Activated CD4-positive, alpha-beta T cell treated with anti-CD3 and anti-CD28 coated beads, Interleukin-10, Interleukin-2, amounts not matched to agents 100 ng/mL and 50 ng/mL, durations not matched to agents 16 hours and 8 hours (primary cell): ENCODE measurements around the gene MDN1.
"Not testable (repeated sequence)": the region's sequence is repeated elsewhere in the genome, so short reads cannot be mapped to it uniquely, and the experiment has no call there.

Source experiments
- DNase-seq: peaks from one replicate; pipeline ENCODE4 v3.0.0-alpha.2; 2020

The MDN1 gene

DNA sequence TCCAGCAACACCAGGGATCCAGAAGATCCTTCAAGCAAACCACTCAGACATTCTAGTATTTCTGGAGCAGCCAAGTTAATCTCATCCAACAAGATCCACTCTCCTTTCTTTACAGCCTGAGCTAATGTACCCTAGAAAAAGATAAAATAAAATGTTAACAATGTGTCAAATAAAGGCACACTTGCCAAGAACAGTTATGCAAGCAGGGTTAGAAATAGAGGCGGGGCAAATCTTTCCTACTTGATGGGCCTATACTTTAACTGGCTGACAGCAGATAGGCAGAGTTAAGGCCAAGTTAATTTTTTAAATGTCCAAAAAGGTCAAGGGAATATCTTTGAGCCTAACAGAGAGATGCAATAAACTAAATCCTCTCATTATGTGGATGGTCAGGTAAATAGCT lies 60.8 kb downstream of the MDN1 start:
- DNase-seq: no peak

DNA sequence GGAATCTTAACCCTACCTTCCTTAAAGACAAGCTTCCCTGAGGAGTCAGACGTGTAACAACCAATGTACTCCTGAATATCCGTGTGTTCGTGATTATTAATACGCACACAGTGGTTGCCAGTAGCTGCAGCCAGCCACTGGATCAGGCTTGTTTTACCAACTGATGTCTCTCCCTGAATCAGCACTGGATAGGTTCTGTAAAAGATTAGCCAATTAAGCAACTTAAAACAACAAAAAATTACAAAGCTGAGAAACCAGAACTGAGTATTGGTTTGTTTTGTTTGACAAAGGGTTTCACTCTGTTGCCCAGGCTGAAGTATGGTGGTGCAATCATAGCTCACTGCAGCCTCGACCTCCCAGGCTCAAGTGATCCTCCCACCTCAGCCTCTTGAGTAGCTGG lies 69.3 kb downstream of the MDN1 start:
- no peak for DNase-seq

DNA sequence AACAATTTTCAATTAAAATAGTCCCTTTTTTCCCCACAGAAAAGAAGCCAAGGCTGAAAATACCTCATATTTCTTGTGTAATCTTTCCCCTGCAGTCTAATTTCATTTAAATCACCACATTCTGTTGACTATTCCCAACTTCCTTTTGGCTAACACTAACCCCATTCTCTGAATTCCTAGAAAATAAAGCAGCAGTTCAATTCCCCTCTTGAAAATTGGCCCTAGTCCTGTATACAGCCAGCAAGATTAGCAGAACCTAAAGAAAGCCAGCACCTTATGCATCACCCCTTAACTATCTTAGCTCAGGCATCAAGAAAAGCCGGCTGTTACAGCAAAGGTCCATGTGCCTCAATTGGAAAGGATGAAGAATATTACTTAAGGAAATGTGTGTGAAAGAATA lies 69.7 kb downstream of the MDN1 start:
- no peak for DNase-seq

DNA sequence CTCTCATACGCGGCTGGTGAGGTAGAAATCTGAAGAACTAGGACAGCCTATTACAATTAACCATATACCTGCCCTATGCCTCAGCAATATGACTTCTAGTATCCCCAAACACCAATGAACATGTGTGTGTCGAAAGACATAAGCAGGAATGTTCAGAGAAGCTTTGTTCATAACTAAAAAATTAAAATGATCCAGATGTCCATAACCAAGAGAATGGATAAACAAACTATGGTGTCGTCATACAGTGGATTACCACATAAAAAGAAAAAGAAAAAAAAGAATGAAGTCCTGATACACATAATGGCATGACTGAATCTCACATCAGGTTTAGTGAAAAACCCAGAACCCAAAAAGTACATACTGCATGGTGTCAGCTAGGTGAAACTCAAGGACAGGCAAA lies 73.9 kb downstream of the MDN1 start:
- no peak for DNase-seq

DNA sequence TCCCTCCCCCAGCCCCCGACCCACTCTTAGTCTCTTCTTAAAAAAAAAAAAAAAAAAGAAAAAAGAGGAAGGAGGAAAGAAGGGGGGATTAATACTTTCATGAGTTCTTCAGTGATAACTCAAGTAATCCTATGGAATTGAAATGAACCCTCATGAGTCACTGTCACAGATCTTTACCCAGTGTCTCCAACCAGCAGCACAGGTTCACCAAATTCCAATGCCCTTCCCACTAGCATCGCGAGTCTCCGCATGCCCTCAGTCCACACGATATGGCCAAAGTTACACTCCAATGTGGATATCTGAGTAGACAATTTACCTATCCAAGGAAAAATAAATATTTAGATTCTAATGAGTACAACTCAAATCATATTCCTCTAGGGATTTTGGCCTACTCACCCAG lies 74.5 kb downstream of the MDN1 start:
- DNase-seq: no peak

DNA sequence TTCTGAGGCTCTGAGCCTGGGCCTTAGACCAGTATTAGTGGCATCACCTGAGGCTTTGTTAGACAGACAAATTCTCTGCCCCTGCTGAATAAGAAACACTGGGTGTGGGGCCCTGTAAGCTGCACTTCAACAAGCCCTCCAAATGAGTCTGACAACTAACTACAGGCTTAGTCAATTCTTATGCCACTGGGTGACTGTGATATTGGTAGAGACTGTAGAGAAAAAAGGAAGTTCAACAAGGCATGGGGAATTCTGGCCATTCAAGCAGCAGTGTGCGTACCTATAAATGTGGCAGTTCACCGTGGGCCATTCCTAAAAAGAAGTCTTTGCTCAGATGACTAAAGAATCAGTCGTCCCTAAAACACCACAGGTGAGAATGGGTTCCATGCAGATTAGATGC lies 82.7 kb downstream of the MDN1 start:
- no peak for DNase-seq

DNA sequence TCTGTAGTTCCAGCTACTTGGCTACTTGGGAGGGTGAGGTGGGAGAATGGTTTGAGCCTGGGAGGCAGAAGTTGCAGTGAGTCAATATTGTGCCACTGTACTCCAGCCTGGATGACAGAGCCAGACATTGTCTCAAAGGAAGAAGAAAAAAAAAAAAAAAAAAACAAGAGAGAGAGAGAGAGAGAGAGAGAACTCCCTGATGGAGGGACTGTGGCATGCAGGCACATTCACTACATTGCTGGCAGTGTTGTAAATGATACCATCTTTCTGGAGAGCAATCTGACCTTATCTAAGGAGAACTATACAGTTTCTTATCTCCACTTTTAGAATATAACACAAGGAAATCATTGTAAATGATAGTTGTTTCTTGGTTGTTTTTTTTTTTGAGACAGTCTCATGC lies 85.1 kb downstream of the MDN1 start:
- DNase-seq: no peak

DNA sequence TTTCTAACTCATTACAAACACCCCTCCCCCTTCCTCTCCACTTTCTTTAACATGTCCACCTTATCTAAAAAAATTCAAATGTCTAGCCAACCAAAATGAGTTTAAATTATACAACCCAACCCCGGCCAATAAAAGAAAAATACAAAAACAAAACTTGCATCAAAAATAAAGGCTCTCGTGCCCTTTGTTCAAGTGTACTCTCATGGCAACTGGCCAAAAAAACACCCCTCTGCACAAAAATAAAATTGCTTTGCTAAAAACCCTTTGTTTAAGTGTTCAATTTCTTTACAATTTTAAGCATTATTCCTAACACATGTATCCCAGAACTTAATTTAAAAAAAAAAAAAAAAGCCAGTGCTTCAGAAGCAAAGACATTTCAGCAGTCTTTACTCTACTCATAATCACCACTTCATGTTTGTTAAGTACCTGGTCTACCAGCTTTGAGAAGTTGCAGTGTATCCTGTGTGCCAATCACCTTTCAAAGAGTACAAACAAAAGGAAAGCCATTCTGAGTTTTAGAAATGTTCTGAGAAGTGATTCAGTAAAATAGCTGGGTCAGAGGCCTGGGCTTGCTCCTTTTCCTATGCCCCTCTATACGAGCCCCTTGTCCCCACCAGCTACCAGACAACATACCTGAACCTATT lies 87.5 kb downstream of the MDN1 start:
- DNase-seq: no peak

DNA sequence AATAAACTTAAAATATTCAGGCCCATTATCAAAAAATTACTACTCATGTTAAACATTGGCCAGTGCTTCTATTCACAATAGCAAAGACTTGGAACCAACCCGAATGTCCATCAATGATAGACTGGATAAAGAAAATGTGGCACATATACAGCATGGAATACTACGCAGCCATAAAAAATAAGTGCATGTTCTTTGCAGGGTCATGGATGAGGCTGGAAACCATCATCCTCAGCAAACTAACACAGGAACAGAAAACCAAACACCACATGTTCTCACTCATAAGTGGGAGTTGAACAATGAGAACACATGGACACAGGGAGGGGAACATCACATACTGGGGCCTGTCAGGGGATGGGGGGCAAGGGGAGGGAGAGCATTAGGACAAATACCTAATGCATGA lies 88.3 kb downstream of the MDN1 start:
- not testable (repeated sequence) for DNase-seq

DNA sequence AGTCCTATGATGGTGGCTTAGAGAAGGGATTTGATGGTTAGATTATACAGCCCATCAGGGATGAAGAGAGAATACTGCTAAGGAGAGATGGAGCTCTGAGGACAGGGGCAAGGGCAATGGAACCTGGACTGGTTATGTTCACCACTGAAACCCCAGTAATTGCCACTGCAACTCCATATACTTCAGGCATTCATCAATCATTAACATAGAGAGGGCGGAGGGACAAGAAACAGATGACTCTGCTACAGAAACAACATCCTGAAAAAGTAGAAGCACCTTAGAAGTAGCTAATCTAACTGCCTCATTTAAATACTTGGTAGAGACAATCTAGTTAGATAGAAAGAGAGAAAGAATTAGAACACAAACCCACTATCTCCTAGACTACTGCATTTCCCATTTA lies 89.8 kb downstream of the MDN1 start:
- no peak for DNase-seq

DNA sequence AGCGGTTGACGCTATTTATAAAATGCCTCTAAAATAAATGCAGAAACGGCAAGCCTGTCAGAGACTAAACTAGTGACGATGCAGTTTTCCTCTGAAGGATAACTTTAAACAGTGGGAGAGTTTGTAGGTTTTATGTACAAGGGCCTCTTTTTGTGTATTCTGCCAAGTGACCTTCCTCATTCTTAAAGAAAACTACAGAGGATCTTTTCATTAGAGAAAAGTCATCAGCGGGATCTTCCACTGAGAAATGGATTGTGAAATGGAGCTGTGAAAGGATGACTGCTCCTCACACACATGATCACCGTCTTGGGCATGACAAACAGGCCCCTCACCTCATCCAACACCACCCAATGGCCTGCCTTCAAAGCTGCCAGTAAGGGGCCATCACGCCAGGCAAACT lies 92.1 kb downstream of the MDN1 start:
- DNase-seq: no peak

DNA sequence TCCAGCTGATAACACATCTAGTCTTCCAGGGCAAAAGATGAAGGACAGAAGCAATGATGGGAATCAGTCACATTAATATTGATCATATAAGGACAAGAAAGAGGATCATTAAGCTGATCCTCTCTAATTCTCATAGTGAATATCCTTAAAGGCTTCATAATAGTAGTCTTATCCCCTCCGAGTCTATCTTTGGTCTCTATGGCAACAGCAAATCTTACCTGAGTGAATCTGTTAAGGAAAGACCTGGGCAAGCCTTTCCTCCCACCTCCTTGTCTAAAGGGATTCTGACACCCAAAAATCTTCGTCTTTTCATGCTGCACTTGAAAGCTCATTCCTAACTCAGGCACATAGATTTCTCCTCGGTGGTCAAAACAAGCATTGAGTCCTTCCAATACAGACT lies 94.6 kb downstream of the MDN1 start:
- DNase-seq: no peak

DNA sequence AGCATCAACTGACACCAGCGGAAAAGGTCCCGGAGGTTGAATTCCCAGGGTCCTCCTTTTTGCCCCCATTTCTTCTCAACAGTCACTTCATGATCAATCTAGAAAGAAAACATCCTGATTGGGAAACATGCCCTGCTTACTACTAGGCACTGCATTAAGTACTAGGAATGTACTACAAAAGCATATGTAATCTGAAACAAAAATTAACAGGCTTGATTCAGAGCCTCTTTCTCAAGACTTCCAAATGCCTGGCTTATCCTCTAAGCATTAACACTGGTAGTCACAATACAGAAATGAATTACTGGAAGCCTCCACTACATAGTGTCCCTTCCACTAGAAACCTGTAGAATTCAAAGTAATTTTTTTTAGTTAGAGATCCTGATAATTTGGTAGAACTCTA lies 96.5 kb downstream of the MDN1 start:
- no peak for DNase-seq

DNA sequence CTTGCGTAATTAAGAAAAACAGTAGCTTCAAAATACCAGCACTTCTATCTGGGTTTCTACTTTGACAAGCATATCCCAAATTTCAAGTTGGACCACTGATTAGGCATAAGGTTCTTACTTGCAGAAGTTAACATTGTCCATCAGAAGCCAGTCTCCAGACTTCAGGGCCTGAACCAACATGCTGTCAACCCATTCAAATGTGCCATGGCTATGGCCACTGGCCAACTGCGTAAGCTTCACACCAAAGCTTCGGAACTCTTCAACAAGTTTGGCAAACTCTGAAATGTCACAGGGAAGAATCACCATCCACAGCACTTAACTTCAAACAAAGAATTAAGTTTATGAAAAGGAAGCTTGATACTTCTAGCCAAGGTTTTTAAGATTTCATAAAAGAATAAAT lies 103.1 kb downstream of the MDN1 start:
- DNase-seq: no peak

DNA sequence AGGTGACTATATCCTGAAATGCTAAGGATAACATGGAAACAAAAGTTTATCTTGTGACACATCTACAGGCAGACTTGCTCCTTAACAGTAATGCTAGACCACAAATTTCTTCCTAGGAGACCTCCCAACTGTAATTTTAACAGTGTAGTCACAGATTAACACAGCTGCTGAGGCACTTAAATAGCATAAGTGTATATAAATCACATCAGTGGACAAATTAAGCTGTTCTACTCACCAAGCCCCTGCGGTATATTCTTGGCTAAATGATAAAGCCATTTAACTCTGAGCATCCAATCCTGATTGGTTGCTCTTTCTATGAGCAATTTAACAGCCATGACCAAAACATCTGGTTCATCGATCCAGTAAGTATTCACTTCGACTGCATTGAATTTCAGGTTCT lies 107.8 kb downstream of the MDN1 start:
- no peak for DNase-seq

DNA sequence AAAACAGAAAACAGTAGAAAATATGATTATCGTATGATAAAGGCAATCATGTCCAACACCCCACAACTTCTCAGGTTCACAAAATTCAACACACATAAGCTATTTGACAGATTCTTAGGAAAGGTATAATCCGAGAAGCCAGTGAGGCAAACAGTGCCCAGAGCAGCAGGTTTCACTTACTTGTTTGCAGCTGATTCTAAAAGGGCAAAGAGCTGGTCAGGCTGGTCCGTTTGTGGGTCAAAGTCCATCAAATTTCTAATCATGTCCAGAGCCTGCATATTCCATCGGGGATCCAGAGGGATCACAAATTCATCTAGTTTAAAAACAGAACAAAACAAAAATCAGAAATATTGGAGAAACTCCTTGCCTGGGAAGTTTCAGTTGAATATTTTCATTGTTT lies 111.3 kb downstream of the MDN1 start:
- DNase-seq: no peak

DNA sequence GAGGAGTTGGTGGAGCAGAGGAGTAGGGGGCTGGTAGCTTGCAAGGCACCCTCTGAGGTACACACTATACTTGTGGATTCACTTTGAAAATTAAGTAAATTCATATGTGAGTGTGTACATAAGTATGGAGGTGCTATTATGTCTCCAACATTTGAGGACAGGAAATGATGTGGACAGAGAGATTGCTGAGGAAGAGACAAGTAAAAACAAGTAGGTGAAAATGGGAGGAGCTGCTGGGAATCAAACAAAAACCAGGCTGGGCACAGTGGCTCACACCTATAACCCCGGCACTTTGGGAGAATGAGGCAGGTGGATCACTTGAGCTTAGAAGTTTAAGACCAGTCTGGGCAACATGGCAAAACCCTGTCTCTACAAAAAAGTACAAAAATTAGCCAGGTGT lies 111.8 kb downstream of the MDN1 start:
- DNase-seq: no peak

DNA sequence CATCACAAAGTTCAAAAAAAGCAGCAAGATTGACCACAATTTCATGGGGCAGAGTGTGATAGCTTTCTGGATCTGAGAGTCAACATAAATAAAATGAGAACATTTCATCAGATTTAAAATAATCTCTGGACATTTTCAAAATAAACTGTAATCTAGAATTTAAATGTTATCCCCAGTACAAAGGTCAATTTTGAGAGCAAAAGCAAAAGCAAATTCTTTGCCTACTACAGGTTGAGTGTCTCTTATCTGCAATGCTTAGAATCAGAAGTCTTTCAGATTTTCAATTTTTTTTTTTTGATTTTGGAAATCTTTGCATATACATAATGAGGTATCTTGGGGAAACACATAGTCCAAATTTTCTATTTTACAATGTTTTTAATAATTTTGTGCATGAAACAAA lies 113.5 kb downstream of the MDN1 start:
- DNase-seq: no peak

DNA sequence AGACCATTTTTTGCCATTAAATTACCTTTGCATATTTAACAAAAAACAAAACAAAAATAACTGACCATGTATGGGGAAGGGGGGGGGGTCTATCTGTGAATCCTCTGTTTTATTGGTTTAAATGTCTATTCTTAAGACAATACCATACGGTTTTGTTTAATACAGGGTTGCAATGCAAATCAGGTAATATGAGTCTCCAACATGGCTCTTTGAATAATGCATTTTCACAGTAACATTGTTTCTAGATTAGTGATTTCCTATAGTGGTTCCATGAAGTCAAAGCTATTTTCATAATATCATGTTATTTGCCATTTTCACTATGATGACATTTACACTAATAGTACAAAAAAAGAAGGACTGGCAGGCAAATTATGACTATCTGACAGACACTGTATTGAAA lies 116.3 kb downstream of the MDN1 start:
- DNase-seq: no peak

DNA sequence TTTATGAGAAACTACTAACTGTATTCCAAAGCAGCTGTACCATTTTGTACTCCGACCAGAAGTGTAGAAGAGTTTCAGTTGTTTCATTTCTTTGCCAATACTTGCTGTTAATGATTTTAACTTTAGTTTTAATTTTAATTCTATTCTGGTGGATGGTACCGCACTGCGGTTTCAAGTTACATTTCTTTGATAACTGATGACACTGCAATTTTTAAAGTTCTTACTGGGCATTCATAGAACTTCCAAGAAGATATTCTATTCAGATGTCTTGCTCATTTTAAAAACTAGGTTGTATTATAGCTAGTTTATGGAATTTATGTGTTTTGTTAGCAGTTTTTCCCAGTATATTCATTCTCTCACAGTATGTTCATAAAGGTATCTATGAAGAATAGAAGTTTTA lies 117.2 kb downstream of the MDN1 start:
- no peak for DNase-seq

DNA sequence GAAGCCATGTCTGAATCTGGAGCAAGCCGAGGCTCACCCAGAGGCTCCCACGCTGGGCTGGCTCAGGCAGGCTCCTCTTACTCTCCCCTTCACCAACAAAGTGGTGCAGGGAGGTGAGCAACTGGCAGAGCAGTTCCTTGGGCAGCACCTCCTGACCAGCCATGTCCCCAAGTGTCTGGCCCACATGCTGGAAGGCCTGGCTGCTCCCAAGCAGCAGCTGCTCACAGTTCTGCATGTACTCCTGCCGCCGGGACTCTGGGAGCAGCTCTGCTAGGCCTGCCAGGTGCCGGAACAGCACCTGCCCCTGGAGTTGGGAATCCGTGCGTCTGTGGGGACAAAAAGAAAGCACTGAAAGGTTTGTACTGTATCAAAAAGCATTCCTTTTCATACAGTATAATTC lies 123.9 kb downstream of the MDN1 start:
- DNase-seq: no peak

DNA sequence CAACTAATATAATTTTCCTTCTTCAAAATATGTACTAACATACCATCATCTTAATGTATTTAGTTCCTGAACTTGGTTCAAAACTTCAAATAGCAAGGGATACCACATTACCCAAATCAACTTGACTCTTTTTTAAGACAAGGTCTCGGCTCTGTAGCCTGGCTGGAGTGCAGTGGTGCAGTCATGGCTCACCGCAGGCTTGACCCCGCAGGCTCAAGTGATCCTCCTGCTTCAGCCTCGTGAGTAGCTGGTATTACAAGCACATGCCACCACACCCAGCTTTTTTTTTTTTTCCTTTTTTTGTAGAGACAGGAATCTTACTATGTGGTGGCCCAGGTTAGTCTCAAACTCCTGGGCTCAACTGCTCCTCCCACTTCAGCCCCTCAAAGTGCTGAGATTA lies 125.2 kb downstream of the MDN1 start:
- no peak for DNase-seq

DNA sequence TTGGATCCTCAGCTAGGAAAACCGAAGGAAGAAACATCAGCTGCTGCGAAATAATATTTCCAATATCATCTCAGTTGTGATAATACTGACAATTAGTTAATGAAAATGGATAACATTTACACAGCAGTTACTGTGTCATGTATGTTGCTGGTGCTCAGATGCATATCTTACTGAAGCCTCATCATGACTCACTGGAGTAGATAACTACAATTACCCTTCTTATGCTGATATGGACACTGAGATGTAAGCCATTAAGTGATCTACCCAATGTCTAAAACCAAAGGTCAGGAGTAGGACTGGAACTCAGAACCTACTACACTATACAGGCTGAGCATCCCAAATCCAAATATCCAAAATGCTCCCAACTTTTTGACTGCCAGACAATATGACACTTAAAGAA lies 126.4 kb downstream of the MDN1 start:
- no peak for DNase-seq

DNA sequence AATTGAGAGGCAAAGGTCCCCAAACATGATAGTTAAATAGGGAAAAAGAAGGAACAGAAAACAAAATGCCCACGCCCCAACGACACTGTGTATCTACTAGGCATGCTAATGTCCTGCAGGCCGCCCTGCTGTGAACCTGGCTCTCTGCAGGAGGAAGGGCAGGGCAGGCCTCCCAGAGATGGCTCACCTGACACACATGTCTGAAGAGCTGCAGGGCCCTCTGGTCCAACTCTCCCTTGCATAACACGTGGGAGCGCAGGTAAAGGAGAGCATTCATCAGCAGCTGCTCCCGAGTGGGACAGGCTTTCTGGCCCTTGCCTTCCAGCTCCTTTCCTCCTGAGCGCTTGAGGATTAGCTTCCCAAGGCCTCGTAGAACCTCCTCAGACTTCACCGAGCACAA lies 127.3 kb downstream of the MDN1 start:
- DNase-seq: no peak

DNA sequence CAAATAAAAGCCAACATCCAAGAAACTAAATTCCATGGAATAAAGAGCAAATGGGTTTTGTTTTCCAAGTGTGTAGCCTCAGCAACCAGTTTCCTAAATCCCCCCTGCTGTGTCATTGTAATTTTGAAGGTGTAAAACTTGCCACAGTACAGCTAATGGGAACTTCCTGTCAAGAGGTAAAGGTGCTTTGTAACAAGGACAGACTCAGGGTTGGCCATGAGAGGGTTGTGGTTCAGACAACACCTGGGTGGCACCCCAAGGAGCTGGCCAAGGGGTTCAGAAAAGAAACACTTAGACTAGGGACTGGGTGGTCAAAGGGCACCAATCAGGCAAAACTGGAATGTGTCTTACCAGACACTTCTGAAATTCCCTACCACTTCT lies 128.7 kb downstream of the MDN1 start:
- DNase-seq: no peak

DNA sequence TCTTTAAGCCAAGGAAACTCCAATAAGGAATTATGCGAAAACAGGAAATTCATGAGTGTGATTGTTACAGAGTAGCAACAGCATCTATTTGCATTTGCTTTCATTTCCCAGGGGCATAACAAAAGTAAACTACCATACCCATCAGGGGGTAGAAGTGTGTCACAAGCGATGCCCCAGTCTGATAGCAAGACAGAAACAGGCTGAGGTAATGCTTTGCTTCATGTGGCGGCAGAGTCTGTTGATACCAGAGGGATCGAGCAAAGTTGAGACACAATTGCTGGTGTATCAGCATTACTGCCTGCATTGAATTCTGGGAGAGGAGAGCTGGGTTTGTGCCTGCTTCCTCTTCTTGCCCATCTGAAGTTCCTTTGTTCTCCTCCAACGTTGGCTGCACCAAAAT lies 129.9 kb downstream of the MDN1 start:
- no peak for DNase-seq
